GM19023 (cell line): ENCODE data around the gene RIPOR2.

Experiments used
- ATAC-seq: cut with Tn5 transposase; IDR thresholded peaks from one replicate; pipeline ENCODE4 v1.9.1; 2021; ENCODE audit warnings: mild to moderate bottlenecking, moderate library complexity; ENCODE audit not compliant: unreplicated experiment

Gene RIPOR2

GRCh38 chr6:24935366-24936152 lies at the start of gene RIPOR2:
Gene RIPOR2, minus strand, starts transcription at chr6:24935960. Its CDS starts 62 bp downstream, at chr6:24935898.
- ATAC-seq, result no peak

GRCh38 chr6:24985323-24985722 lies 49.6 kb upstream of the RIPOR2 start:
- no peak for ATAC-seq

GRCh38 chr6:24982231-24982630 lies 46.5 kb upstream of the RIPOR2 start:
- no peak for ATAC-seq

- no peak for ATAC-seq
Observed at GRCh38 chr6:24981386-24981760, 45.6 kb upstream of the RIPOR2 start.

GRCh38 chr6:24980507-24981385 lies 45.0 kb upstream of the RIPOR2 start:
- no peak for ATAC-seq

- no peak for ATAC-seq
Observed at GRCh38 chr6:24979176-24979575, 43.4 kb upstream of the RIPOR2 start.

GRCh38 chr6:24974182-24975171 lies 38.7 kb upstream of the RIPOR2 start:
- no peak for ATAC-seq

- ATAC-seq, result no peak
Observed at GRCh38 chr6:24972311-24972958, 36.7 kb upstream of the RIPOR2 start.

GRCh38 chr6:24971067-24971466 lies 35.3 kb upstream of the RIPOR2 start:
- ATAC-seq, result no peak

GRCh38 chr6:24969343-24969860 lies 33.6 kb upstream of the RIPOR2 start:
- no peak for ATAC-seq

GRCh38 chr6:24968783-24969182 lies 33.0 kb upstream of the RIPOR2 start:
- ATAC-seq, result no peak

- no peak for ATAC-seq
Observed at GRCh38 chr6:24967211-24967610, 31.5 kb upstream of the RIPOR2 start.

- no peak for ATAC-seq
Observed at GRCh38 chr6:24966381-24966780, 30.6 kb upstream of the RIPOR2 start.

- no peak for ATAC-seq
Observed at GRCh38 chr6:24963887-24964570, 28.3 kb upstream of the RIPOR2 start.

GRCh38 chr6:24963339-24963738 lies 27.6 kb upstream of the RIPOR2 start:
- ATAC-seq, result no peak

GRCh38 chr6:24961852-24962251 lies 26.1 kb upstream of the RIPOR2 start:
- ATAC-seq, result no peak

- no peak for ATAC-seq
Observed at GRCh38 chr6:24960991-24961475, 25.3 kb upstream of the RIPOR2 start.

- no peak for ATAC-seq
Observed at GRCh38 chr6:24959319-24959718, 23.6 kb upstream of the RIPOR2 start.

GRCh38 chr6:24957199-24957598 lies 21.4 kb upstream of the RIPOR2 start:
- ATAC-seq, result no peak
